ENCODE data around the gene CTNNA3.

The CTNNA3 gene

GRCh38 chr10:66877361-66877760 is 818.6 kb downstream of the CTNNA3 start:
- TF ChIP-seq CTCF (IDR thresholded peaks at IDR 0.05): no peak

GRCh38 chr10:66869635-66870034 is 826.4 kb downstream of the CTNNA3 start:
- no peak for TF ChIP-seq CTCF (IDR thresholded peaks at IDR 0.05)

- TF ChIP-seq CTCF (IDR thresholded peaks at IDR 0.05): no peak
Observed at GRCh38 chr10:66862687-66863258, 833.2 kb downstream of the CTNNA3 start.

- TF ChIP-seq CTCF (IDR thresholded peaks at IDR 0.05): no peak
Observed at GRCh38 chr10:66860376-66860945, 835.5 kb downstream of the CTNNA3 start.

GRCh38 chr10:66852811-66853210 is 843.2 kb downstream of the CTNNA3 start:
- TF ChIP-seq CTCF (IDR thresholded peaks at IDR 0.05): no peak

- TF ChIP-seq CTCF (IDR thresholded peaks at IDR 0.05): no peak
Observed at GRCh38 chr10:66848856-66849255, 847.1 kb downstream of the CTNNA3 start.

GRCh38 chr10:66844176-66844942 is 851.6 kb downstream of the CTNNA3 start:
- TF ChIP-seq CTCF (IDR thresholded peaks at IDR 0.05): no peak

Measured in LNCAP (cell line).